ENCODE results near the gene MRPL49.

Gene MRPL49

GRCh38 chr11:65125197-65126056 lies 3.3 kb downstream of the MRPL49 start:
- Histone ChIP-seq H3K27me3 (replicated peaks) (no peaks in the 10 kb centered on the region), H3K36me3 (replicated peaks) (peaks cover 65% of the 10 kb centered on the region), H3K27ac (no peak overlapping the region), H3K4me3 (ENCODE audit: low read depth, low read length) (no peak overlapping the region)
- TF ChIP-seq CTCF (IDR thresholded peaks at IDR 0.05; ENCODE audit: low read depth, low read length, missing control alignments): no peak
- no peak for DNase-seq
- in situ Hi-C loops (cut with HindIII; ENCODE audit: low pct_ligation_motif_present, low sequenced_read_pairs): no loop called here

- TF ChIP-seq CTCF (IDR thresholded peaks at IDR 0.05; ENCODE audit: low read depth, low read length, missing control alignments): no peak
- Histone ChIP-seq H3K27me3 (replicated peaks) (no peaks in the 10 kb centered on the region), H3K36me3 (replicated peaks) (peaks cover 70% of the 10 kb centered on the region), H3K27ac (no peak overlapping the region), H3K4me3 (ENCODE audit: low read depth, low read length) (no peak overlapping the region)
- in situ Hi-C loops (cut with HindIII; ENCODE audit: low pct_ligation_motif_present, low sequenced_read_pairs): no loop called here
- DNase-seq: no peak
These were observed 4.6 kb downstream of the MRPL49 start for GRCh38 chr11:65126624-65127274.

- H3K36me3 ChIP-seq (replicated peaks): peaks cover 79% of the 10 kb centered on the region
- in situ Hi-C loops (cut with HindIII; ENCODE audit: low pct_ligation_motif_present, low sequenced_read_pairs): no loop called here
- TF ChIP-seq CTCF (IDR thresholded peaks at IDR 0.05; ENCODE audit: low read depth, low read length, missing control alignments): no peak
- no peaks in the 10 kb centered on the region for H3K27me3 ChIP-seq (replicated peaks)
- no peak overlapping the region for H3K27ac ChIP-seq
- no peak overlapping the region for H3K4me3 ChIP-seq (ENCODE audit: low read depth, low read length)
- DNase-seq: no peak
These were observed 5.5 kb downstream of the MRPL49 start for GRCh38 chr11:65127473-65128181.

GRCh38 chr11:65128182-65129145 lies 6.3 kb downstream of the MRPL49 start:
- TF ChIP-seq CTCF (IDR thresholded peaks at IDR 0.05; ENCODE audit: low read depth, low read length, missing control alignments): no peak
- DNase-seq: no peak
- no peak overlapping the region for H3K4me3 ChIP-seq (ENCODE audit: low read depth, low read length)
- H3K27me3 ChIP-seq (replicated peaks): no peaks in the 10 kb centered on the region
- no peak overlapping the region for H3K27ac ChIP-seq
- H3K36me3 ChIP-seq (replicated peaks): peaks cover 80% of the 10 kb centered on the region
- in situ Hi-C loops (cut with HindIII; ENCODE audit: low pct_ligation_motif_present, low sequenced_read_pairs): no loop called here

All from brain microvascular endothelial cell (primary cell).